Activated gamma-delta T cell treated with anti-CD3 and anti-CD28 coated beads, Interleukin-2, amount 50 U/mL, for 16 hours (primary cell): ENCODE data around the gene HCAR3.
"Not testable (repeated sequence)": the region's sequence is repeated elsewhere in the genome, so short reads cannot be mapped to it uniquely, and the experiment has no call there.

Experiments used
- DNase-seq: peaks from one replicate; pipeline ENCODE4 v3.0.0-alpha.2; 2020; ENCODE audit warnings: low read depth

The HCAR3 gene

GRCh38 chr12:122721057-122721545 lies 4.5 kb upstream of the HCAR3 start:
- DNase-seq, result no peak

- not testable (repeated sequence) for DNase-seq
These were observed 1.4 kb downstream of the HCAR3 start for GRCh38 chr12:122715211-122715610.

DNA sequence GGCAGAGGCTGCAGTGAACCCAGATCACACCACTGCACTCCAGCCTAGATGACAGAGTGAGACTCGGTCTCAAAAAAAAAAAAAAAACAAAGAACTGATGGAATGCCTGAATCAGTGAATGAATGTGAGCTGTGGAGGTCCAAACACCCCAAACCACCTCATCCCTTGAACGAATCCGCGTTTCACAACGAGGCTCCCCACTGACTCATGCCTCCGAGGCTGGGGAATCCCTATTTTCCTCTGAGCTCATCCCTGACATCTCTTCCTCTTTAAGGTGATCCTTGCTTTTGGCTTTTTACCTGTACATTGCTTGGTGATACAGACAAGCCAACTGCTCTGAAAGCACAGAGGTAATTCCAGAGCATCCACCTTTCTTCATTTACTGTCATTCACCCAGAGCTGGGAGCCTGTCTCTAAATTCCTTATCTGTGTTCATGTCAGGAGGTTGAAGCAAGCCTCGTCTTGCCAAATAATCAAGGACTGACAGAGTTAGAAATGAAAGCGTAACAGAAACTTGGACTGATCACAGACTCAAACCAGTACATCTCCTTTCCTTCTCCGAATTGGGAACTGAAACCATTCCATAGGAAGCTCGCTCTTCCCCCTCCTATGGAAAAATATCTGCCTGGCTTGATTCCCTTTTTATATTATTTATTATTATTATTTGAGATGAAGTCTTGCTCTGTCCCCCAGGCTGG lies 3.0 kb downstream of the HCAR3 start:
- DNase-seq, result not testable (repeated sequence)

- DNase-seq, result not testable (repeated sequence)
These were observed 5.3 kb downstream of the HCAR3 start for GRCh38 chr12:122711266-122711665.

GRCh38 chr12:122710341-122710740 lies 6.3 kb downstream of the HCAR3 start:
- not testable (repeated sequence) for DNase-seq

DNA sequence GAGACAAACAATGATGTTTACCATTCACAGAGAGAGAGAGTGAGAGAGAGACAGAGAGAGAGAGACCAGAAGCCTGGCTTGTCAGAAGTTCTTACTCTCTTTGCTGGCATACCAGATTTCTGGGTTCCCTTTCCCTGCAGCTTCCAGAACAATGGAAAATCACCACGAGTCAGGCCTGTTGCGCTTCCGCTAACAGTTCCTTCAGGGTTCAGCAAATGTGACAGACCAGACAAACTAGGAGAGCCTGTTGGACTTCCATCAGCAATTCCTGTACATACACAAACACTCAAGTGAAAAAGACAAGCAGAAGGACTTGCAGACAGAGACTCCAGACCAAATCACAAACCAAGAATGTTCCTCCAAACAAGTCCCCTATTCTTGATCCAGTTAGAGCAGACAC lies 7.3 kb downstream of the HCAR3 start:
- DNase-seq, result not testable (repeated sequence)

DNA sequence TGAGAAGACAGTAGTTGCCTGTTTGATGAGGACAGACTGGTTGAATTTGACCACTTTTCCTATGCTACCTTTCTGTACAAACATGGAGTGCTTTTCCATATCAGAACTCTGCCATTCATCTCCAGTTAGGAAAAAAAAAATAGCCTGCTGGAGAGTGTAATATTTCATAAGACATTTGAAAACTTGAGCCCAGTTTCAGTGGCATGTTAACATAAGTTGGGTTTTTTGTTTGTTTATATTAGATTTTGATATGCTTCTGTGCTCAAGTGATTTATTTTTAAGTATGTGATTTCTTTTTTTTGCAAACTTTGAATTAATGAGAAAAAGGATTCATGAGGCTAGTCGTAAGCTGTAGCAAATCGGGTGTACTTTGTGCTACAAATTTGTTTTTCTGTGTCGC lies 12.8 kb downstream of the HCAR3 start:
- not testable (repeated sequence) for DNase-seq

- not testable (repeated sequence) for DNase-seq
These were observed 13.6 kb downstream of the HCAR3 start, which contains the start of gene HCAR2 for GRCh38 chr12:122702890-122703611. Gene HCAR2 (minus strand): TSS chr12:122703357. CDS start chr12:122703283, 74 bp downstream.

GRCh38 chr12:122701481-122701880 lies 15.1 kb downstream of the HCAR3 start:
- DNase-seq, result not testable (repeated sequence)

- not testable (repeated sequence) for DNase-seq
These were observed 16.4 kb downstream of the HCAR3 start for GRCh38 chr12:122700038-122700710.

DNA sequence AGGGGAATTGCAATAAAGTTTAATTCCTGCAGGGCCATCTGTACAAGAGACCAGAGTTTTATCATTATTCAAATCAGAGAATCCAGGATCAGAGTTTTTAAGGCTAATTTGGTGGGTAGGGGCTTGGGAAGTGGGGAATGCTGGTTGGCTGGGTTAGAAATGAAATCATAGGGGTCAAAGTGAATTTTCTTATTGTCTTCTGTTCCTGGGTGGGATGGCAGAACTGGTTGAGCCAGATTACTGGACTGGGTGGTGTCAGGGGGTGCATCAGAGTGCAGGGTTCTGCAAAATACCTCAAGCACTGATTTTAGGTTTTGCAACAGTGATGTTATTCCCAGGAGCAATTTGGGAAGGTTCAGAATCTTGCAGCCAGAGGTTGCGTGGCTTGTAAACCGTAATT lies 19.7 kb downstream of the HCAR3 start:
- DNase-seq, result not testable (repeated sequence)

GRCh38 chr12:122691566-122691965 lies 25.0 kb downstream of the HCAR3 start:
- DNase-seq, result no peak

DNA sequence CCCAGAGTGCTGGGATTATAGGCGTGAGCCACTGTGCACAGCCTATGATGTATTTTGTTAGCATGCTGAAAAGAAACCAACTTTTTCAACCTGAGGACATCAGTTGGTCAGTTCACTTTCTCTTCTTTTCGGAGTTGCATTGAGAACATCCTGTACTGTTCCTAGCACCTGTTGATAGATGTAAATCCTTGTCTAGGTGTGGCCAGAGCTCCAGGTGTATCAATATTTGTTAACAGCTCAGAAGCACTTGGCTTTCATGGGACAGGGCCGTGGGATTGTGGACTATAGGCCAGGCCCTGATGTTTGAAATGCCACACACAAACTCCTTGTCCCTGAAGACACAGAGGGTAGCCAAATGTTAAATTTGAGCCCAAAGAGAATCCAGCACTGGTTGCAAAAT lies 28.3 kb downstream of the HCAR3 start:
- no peak for DNase-seq

- no peak for DNase-seq
These were observed 29.5 kb downstream of the HCAR3 start for GRCh38 chr12:122687086-122687485.

DNA sequence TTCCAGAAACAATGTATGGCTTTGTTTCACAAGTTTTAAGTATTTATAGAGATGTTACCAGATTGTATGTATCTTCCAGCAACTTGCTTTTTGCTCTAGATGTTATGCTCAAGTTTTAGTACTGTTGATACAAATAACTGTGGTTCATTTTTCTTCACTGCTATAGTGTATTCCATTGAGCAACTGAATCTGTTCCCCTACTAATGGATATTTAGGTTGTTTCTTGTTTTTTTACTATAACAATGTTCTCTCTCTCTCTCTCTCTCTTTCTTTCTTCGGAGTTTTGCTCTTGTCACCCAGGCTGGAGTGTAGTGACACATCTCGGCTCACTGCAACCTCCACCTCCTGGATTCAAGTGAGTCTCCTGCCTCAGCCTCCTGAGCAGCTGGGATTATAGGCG lies 30.1 kb downstream of the HCAR3 start:
- DNase-seq, result no peak

GRCh38 chr12:122684297-122684813 lies 32.3 kb downstream of the HCAR3 start:
- no peak for DNase-seq

DNA sequence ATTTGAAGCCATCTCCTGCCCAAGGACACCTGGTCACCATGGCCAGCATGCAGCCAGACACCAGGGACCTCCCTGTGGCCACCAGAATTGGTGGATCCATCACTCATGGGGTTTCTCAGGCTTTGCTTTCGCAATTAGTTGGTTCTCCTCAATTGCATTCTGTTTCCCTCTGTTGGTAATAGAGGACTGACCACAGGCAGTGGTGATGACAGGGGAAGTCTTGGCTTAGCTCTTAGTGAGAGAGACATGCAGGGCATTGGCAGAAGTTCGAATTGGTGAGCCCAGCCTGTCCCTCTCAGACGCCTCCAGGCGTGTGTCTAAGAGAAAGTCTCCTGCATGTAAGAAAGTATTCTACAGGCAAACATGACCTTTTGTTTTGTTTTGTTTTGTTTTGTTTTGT lies 34.8 kb downstream of the HCAR3 start:
- no peak for DNase-seq

GRCh38 chr12:122680989-122681388 lies 35.6 kb downstream of the HCAR3 start:
- DNase-seq, result not testable (repeated sequence)

DNA sequence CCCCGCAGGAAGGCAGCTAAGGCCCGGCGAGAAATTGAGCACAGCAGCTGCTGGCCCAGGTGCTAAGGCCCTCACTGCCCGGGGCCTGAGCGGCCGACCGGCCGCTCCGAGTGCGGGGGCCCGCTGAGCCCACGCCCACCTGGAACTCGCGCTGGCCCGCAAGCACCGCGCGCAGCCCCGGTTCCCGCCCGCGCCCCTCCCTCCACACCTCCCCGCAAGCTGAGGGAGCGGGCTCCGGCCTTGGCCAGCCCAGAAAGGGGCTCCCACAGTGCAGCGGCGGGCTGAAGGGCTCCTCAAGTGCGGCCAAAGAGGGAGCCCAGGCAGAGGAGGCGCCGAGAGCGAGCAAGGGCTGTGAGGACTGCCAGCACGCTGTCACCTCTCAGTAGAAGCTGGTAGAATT lies 39.8 kb downstream of the HCAR3 start:
- DNase-seq, result not testable (repeated sequence)

DNA sequence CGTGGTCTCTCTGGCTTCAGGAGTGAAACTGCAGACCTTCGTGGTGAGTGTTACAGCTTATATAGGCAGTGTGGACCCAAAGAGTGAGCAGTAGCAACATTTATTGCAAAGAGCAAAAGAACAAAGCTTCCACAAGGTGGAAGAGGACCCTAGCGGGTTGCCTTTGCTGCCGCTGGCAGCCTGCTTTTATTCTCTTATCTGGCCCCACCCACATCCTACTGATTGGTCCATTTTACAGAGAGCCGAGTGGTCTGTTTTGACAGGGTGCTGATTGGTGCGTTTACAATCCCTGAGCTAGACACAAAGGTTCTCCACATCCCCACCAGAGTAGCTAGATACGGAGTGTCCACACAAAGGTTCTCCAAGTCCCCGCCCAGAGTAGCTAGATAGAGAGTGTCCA lies 40.6 kb downstream of the HCAR3 start:
- not testable (repeated sequence) for DNase-seq

DNA sequence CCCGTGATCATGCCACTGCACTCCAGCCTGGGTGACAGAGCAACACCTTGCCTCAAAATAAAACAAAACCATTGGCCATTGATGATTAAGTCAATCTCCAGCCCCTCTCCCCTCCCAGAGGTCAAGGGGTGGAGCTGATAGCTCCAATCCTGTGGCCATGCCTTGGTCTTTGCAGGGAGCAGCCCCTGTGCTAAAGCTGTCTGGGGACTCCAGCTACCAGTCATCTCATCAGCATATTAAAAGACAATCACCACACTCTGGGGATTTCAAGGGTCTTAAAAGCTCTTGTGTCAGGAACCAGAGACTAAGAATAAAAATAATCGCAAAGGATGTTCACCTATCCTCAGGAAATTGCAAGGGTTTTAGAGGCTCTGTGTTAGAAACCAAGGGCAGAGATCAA lies 44.1 kb downstream of the HCAR3 start:
- no peak for DNase-seq

- DNase-seq, result no peak
These were observed 47.1 kb downstream of the HCAR3 start for GRCh38 chr12:122669397-122670070.
